ENCODE data around the gene MAPK11. TPM values are rescaled to one million over a fixed set of nuclear protein-coding genes. Genes with fewer than 3 reads are reported as not detected.

Gene MAPK11
- total and polyA plus RNA-seq, 2 donors (not counting 1 experiment from before 2014, with no cell fraction given) = 8.1 to 9.9 TPM

DNA sequence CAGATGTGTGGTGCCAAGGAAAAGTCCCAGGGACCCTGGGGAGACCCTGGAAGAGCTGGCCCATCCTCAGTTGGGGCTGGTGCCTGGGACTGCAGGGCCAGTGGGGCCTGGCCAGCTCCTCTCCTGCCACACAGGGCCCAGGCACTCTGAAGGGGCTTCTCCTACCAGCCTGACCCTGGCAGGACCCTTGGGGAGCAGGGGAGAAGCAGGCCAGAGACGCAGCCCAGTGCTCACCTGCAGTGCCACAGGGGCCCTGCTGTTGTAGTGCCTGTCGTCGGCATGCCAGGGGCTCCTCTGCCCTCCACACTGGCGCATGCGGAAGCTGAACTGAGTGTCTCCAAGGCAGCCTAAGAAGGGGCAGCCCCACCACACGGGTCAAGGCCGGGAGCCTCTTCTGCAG, 47.5 kb upstream of the MAPK11 start:
- Histone ChIP-seq H3K27ac (ENCODE audit: low read length in 2 of 2) (no peak overlapping the region), H4K20me1 (ENCODE audit: control insufficient read depth, insufficient read depth, low read length, poor library complexity, severe bottlenecking) (no peaks in the 10 kb centered on the region), H3K9me3 (ENCODE audit: control extremely low read depth in 1 of 3, control insufficient read depth in 2 of 3, insufficient read depth in 1 of 3, low read length in 2 of 3) (no peaks in the 10 kb centered on the region), H3K4me2 (replicated peaks; ENCODE audit: low read depth, low read length, poor library complexity, severe bottlenecking) (no peak overlapping the region), H3K9ac (ENCODE audit: low read length) (no peak overlapping the region), H3K79me2 (ENCODE audit: control insufficient read depth, insufficient read depth, low read length) (no peaks in the 10 kb centered on the region), H3K27me3 (replicated peaks in 1 of 4; ENCODE audit: control extremely low read depth in 1 of 4, control insufficient read depth in 3 of 4, insufficient read depth in 4 of 4, low read length in 3 of 4) (no peaks in the 10 kb centered on the region), H3K4me3 (ENCODE audit: control extremely low read depth in 1 of 5, extremely low read depth in 1 of 5, insufficient read depth in 1 of 5, low read depth in 2 of 5, low read length in 4 of 5) (no peak overlapping the region), H2AFZ (ENCODE audit: insufficient read depth, low read depth, low read length, poor library complexity, severe bottlenecking) (no peak overlapping the region), H3K36me3 (replicated peaks in 1 of 2; ENCODE audit: control extremely low read depth in 1 of 2, control insufficient read depth in 1 of 2, extremely low read depth in 1 of 2, insufficient read depth in 2 of 2, low read length in 1 of 2) (no peaks in the 10 kb centered on the region), H3K4me1 (ENCODE audit: control insufficient read depth in 2 of 2, insufficient read depth in 2 of 2, low read length in 2 of 2) (peaks cover 23 to 40% of the 10 kb centered on the region in 2 donors)
- POLR2A ChIA-PET = interaction anchor here (7.0 kb wide), 1 partner anchor 15 kb away, joined by 61 read pairs; no protein-coding TSS in a partner anchor
- intact Hi-C loops (cut with micrococcal nuclease) = no loop called here
- H3K27me3 Mint-ChIP-seq = no peaks in the 10 kb centered on the region
- ATAC-seq (ENCODE audit: low read depth) = no peak
- CTCF ChIA-PET = interaction anchor here (5.1 kb wide), 1 partner anchor 9 kb away, joined by 37 read pairs; the partner anchor contains the start of gene DENND6B
- peak overlapping the region; percentile 15 for H3K27ac Mint-ChIP-seq
- no peak for DNase-seq
- 81% methylated on average over 7 of the region's 7 CpGs for WGBS (ENCODE audit: insufficient coverage)
- no peaks in the 10 kb centered on the region for H3K9me3 Mint-ChIP-seq (ENCODE audit: insufficient read depth)
- peaks cover 44% of the 10 kb centered on the region for H3K4me1 Mint-ChIP-seq
- no peak overlapping the region for H3K4me3 Mint-ChIP-seq
- TF ChIP-seq EZH2 (IDR thresholded peaks at IDR 0.05; ENCODE audit: borderline replicate concordance, insufficient read depth, low read depth, low read length, poor library complexity, severe bottlenecking) (no peak), CTCF (IDR thresholded peaks at IDR 0.05) (no peak)

DNA sequence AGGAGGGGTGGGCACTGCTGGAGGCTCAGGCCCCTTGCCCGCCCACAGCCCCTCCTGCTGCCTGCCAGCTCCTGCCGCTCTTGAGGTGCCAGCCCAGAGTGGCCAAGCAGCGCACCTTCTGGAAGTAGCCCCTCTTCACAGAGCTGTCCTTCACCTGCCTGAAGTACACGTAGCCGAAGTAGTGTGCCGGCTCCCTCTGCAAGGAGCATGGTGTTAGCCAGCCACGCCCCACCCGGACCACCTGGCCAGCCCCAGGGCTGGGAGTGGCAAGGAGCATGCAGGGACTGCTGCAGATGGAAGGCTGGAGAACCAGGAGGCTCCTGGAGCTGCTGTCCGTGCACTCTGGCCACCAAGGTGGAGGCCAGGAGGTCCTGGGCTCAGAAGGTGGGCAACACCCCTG, 47.0 kb upstream of the MAPK11 start:
- TF ChIP-seq CTCF (IDR thresholded peaks at IDR 0.05) (no peak), EZH2 (IDR thresholded peaks at IDR 0.05; ENCODE audit: borderline replicate concordance, insufficient read depth, low read depth, low read length, poor library complexity, severe bottlenecking) (no peak)
- DNase-seq = no peak

More for the DNA sequence above, 47.0 kb upstream of the MAPK11 start:
- Mint-ChIP-seq H3K27me3 (no peaks in the 10 kb centered on the region), H3K4me3 (no peak overlapping the region), H3K27ac (no peak overlapping the region), H3K4me1 (peaks cover 44% of the 10 kb centered on the region), H3K9me3 (ENCODE audit: insufficient read depth) (no peaks in the 10 kb centered on the region)
- H3K36me3 ChIP-seq (replicated peaks in 1 of 2; ENCODE audit: control extremely low read depth in 1 of 2, control insufficient read depth in 1 of 2, extremely low read depth in 1 of 2, insufficient read depth in 2 of 2, low read length in 1 of 2) = no peaks in the 10 kb centered on the region
- ATAC-seq (ENCODE audit: low read depth) = no peak
- H3K27ac ChIP-seq (ENCODE audit: low read length in 2 of 2) = no peak overlapping the region
- H3K9ac ChIP-seq (ENCODE audit: low read length) = no peak overlapping the region
- H3K9me3 ChIP-seq (ENCODE audit: control extremely low read depth in 1 of 3, control insufficient read depth in 2 of 3, insufficient read depth in 1 of 3, low read length in 2 of 3) = no peaks in the 10 kb centered on the region
- no peaks in the 10 kb centered on the region for H3K79me2 ChIP-seq (ENCODE audit: control insufficient read depth, insufficient read depth, low read length)
- intact Hi-C loops (cut with micrococcal nuclease) = no loop called here
- 98% methylated on average over 9 of the region's 9 CpGs for WGBS (ENCODE audit: insufficient coverage)
- CTCF ChIA-PET = interaction anchor here (5.1 kb wide), 1 partner anchor 10 kb away, joined by 37 read pairs; the partner anchor contains the start of gene DENND6B
- no peak overlapping the region for H2AFZ ChIP-seq (ENCODE audit: insufficient read depth, low read depth, low read length, poor library complexity, severe bottlenecking)
- H4K20me1 ChIP-seq (ENCODE audit: control insufficient read depth, insufficient read depth, low read length, poor library complexity, severe bottlenecking) = no peaks in the 10 kb centered on the region
- POLR2A ChIA-PET = interaction anchor here (7.0 kb wide), 1 partner anchor 14 kb away, joined by 61 read pairs; no protein-coding TSS in a partner anchor
- H3K4me3 ChIP-seq (ENCODE audit: control extremely low read depth in 1 of 5, extremely low read depth in 1 of 5, insufficient read depth in 1 of 5, low read depth in 2 of 5, low read length in 4 of 5) = no peak overlapping the region
- H3K27me3 ChIP-seq (replicated peaks in 1 of 4; ENCODE audit: control extremely low read depth in 1 of 4, control insufficient read depth in 3 of 4, insufficient read depth in 4 of 4, low read length in 3 of 4) = no peaks in the 10 kb centered on the region
- H3K4me2 ChIP-seq (replicated peaks; ENCODE audit: low read depth, low read length, poor library complexity, severe bottlenecking) = no peak overlapping the region
- H3K4me1 ChIP-seq (ENCODE audit: control insufficient read depth in 2 of 2, insufficient read depth in 2 of 2, low read length in 2 of 2) = peaks cover 23 to 41% of the 10 kb centered on the region in 2 donors

All from B cell (primary cell).